ENCODE data around the gene CLASRP. TPM values are rescaled to one million over a fixed set of nuclear protein-coding genes. Genes with fewer than 3 reads are reported as not detected.
A peak's percentile ranks its signal among the peaks of the same experiment; 100 is the strongest.

The CLASRP gene
- total and polyA plus RNA-seq, 2 experiments from 2014 or later, result 9.2 to 45.1 TPM

- no peak for TF ChIP-seq EZH2 (IDR thresholded peaks at IDR 0.05; ENCODE audit: insufficient read depth, poor library complexity, severe bottlenecking)
- TF ChIP-seq EZH2phosphoT487 (IDR thresholded peaks at IDR 0.05; ENCODE audit: insufficient read depth, low read depth), result no peak
- Histone ChIP-seq H3K27me3 (replicated peaks; ENCODE audit: insufficient read depth) (no peaks in the 10 kb centered on the region), H3K4me2 (ENCODE audit: unreplicated experiment) (no peak overlapping the region), H4K20me1 (ENCODE audit: insufficient read depth) (peaks cover 8% of the 10 kb centered on the region; the same call in 1 of the 2 replicates), H3K9me2 (ENCODE audit: insufficient read depth) (no peaks in the 10 kb centered on the region), H3K79me2 (ENCODE audit: insufficient read depth) (peaks cover 34% of the 10 kb centered on the region), H3K4me3 (no peak overlapping the region), H3K27ac (no peak overlapping the region), H3K4me1 (ENCODE audit: insufficient read depth) (peaks cover 8% of the 10 kb centered on the region), H3K36me3 (ENCODE audit: low read depth) (peaks cover 17% of the 10 kb centered on the region; the same call in 1 of the 2 replicates), H3F3A (ENCODE audit: insufficient read depth) (peaks cover 13% of the 10 kb centered on the region), H3K9me3 (ENCODE audit: low read depth) (no peaks in the 10 kb centered on the region), H3K9ac (no peak overlapping the region), H2AFZ (no peak overlapping the region)
- in situ Hi-C loops (cut with MboI), result no loop called here
- 84 to 88% methylated on average over 31 to 37 of the region's 37 CpGs for WGBS, 2 experiments (ENCODE audit: low coverage in 1 of 2, low lambda C conversion rate in 2 of 2, missing lambda C conversion rate in 2 of 2)
- no peak for DNase-seq
Observed at GRCh38 chr19:45037393-45038169, 1.3 kb upstream of the CLASRP start.

- Histone ChIP-seq H3K4me3 (peak overlapping the region; percentile 93), H3K9me3 (ENCODE audit: low read depth) (no peaks in the 10 kb centered on the region), H3F3A (ENCODE audit: insufficient read depth) (peaks cover 13% of the 10 kb centered on the region), H3K27me3 (replicated peaks; ENCODE audit: insufficient read depth) (no peaks in the 10 kb centered on the region), H3K79me2 (ENCODE audit: insufficient read depth) (peaks cover 61% of the 10 kb centered on the region), H3K27ac (no peak overlapping the region), H4K20me1 (ENCODE audit: insufficient read depth) (peaks cover 8% of the 10 kb centered on the region; the same call in 1 of the 2 replicates), H3K4me2 (ENCODE audit: unreplicated experiment) (peak overlapping the region; percentile 99), H3K9me2 (ENCODE audit: insufficient read depth) (no peaks in the 10 kb centered on the region), H3K36me3 (ENCODE audit: low read depth) (peaks cover 22% of the 10 kb centered on the region; the same call in 1 of the 2 replicates), H3K4me1 (ENCODE audit: insufficient read depth) (peaks cover 8% of the 10 kb centered on the region), H2AFZ (no peak overlapping the region), H3K9ac (peak overlapping the region; percentile 98)
- WGBS, 2 experiments (ENCODE audit: low coverage in 1 of 2, low lambda C conversion rate in 2 of 2, missing lambda C conversion rate in 2 of 2), result 82 to 85% methylated on average over 19 of the region's 19 CpGs
- TF ChIP-seq EZH2 (IDR thresholded peaks at IDR 0.05; ENCODE audit: insufficient read depth, poor library complexity, severe bottlenecking), result no peak
- TF ChIP-seq EZH2phosphoT487 (IDR thresholded peaks at IDR 0.05; ENCODE audit: insufficient read depth, low read depth), result no peak
- in situ Hi-C loops (cut with MboI), result no loop called here
- DNase-seq, result no peak
Observed at GRCh38 chr19:45040059-45040771, 1.4 kb downstream of the CLASRP start.

GRCh38 chr19:45041125-45041524 is 2.3 kb downstream of the CLASRP start:
- Histone ChIP-seq H4K20me1 (ENCODE audit: insufficient read depth) (peaks cover 8% of the 10 kb centered on the region; the same call in 1 of the 2 replicates), H3K9me3 (ENCODE audit: low read depth) (no peaks in the 10 kb centered on the region), H3F3A (ENCODE audit: insufficient read depth) (peaks cover 13% of the 10 kb centered on the region), H3K79me2 (ENCODE audit: insufficient read depth) (peaks cover 70% of the 10 kb centered on the region), H3K4me2 (ENCODE audit: unreplicated experiment) (no peak overlapping the region), H3K27me3 (replicated peaks; ENCODE audit: insufficient read depth) (no peaks in the 10 kb centered on the region), H3K36me3 (ENCODE audit: low read depth) (peaks cover 17% of the 10 kb centered on the region; the same call in 1 of the 2 replicates), H3K27ac (no peak overlapping the region), H3K4me1 (ENCODE audit: insufficient read depth) (peaks cover 8% of the 10 kb centered on the region), H2AFZ (no peak overlapping the region), H3K4me3 (no peak overlapping the region), H3K9me2 (ENCODE audit: insufficient read depth) (no peaks in the 10 kb centered on the region), H3K9ac (no peak overlapping the region)
- 93 to 95% methylated on average over 6 of the region's 6 CpGs for WGBS, 2 experiments (ENCODE audit: low coverage in 1 of 2, low lambda C conversion rate in 2 of 2, missing lambda C conversion rate in 2 of 2)
- no peak for TF ChIP-seq EZH2phosphoT487 (IDR thresholded peaks at IDR 0.05; ENCODE audit: insufficient read depth, low read depth)
- no peak for TF ChIP-seq EZH2 (IDR thresholded peaks at IDR 0.05; ENCODE audit: insufficient read depth, poor library complexity, severe bottlenecking)
- in situ Hi-C loops (cut with MboI), result no loop called here
- DNase-seq, result no peak

- peaks cover 100% of the 10 kb centered on the region for H3K79me2 ChIP-seq (ENCODE audit: insufficient read depth)
- no peak overlapping the region for H3K4me2 ChIP-seq (ENCODE audit: unreplicated experiment)
- H3K36me3 ChIP-seq (ENCODE audit: low read depth), result peaks cover 12% of the 10 kb centered on the region; the same call in 1 of the 2 replicates
- H3F3A ChIP-seq (ENCODE audit: insufficient read depth), result no peaks in the 10 kb centered on the region
- no peak for TF ChIP-seq EZH2phosphoT487 (IDR thresholded peaks at IDR 0.05; ENCODE audit: insufficient read depth, low read depth)
- no peak for TF ChIP-seq EZH2 (IDR thresholded peaks at IDR 0.05; ENCODE audit: insufficient read depth, poor library complexity, severe bottlenecking)
- H3K9me2 ChIP-seq (ENCODE audit: insufficient read depth), result no peaks in the 10 kb centered on the region
- H3K4me1 ChIP-seq (ENCODE audit: insufficient read depth), result no peaks in the 10 kb centered on the region
- no peaks in the 10 kb centered on the region for H3K27me3 ChIP-seq (replicated peaks; ENCODE audit: insufficient read depth)
- WGBS, 2 experiments (ENCODE audit: low coverage in 1 of 2, low lambda C conversion rate in 2 of 2, missing lambda C conversion rate in 2 of 2), result 83 to 84% methylated on average over 14 of the region's 14 CpGs
- no peak for DNase-seq
- H3K4me3 ChIP-seq, result no peak overlapping the region
- no peaks in the 10 kb centered on the region for H3K9me3 ChIP-seq (ENCODE audit: low read depth)
- H2AFZ ChIP-seq, result no peak overlapping the region
- no peak overlapping the region for H3K27ac ChIP-seq
- H3K9ac ChIP-seq, result no peak overlapping the region
- peaks cover 9% of the 10 kb centered on the region; the same call in 1 of the 2 replicates for H4K20me1 ChIP-seq (ENCODE audit: insufficient read depth)
- in situ Hi-C loops (cut with MboI), result no loop called here
Observed at GRCh38 chr19:45045671-45046353, 7.0 kb downstream of the CLASRP start.
